ENCODE measurements around the gene CATSPER1. TPM values are rescaled to one million over a fixed set of nuclear protein-coding genes. Genes with fewer than 3 reads are reported as not detected.
A peak's percentile ranks its signal among the peaks of the same experiment; 100 is the strongest.

Gene CATSPER1
- total RNA-seq, 4 donors from 2014 or later: 0.52 TPM; not detected in 3

DNA sequence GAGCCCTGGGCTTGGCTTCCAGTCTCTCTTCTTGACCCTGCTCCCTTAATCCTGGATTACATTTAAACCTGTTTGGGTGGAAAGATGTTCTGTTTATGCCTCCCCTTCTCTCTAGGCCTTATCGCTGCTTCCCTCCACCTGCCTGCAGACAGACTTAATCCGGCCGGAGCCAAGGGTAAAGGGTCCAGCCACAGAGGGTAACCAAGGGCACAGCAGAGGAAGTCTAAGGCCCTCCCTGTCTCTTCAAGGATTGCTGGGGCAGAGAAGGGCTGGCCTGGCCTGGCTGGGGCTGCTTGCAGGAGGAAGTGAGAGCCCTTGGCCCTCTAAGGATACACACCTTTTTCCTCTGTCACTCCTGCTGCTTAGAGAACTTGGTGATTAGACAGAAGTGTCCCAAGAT is 20.6 kb upstream of the CATSPER1 start:
- no peaks in the 10 kb centered on the region for H3K9me3 ChIP-seq
- peaks cover 0 to 6% (median 0%) of the 10 kb centered on the region in 4 donors for H3K36me3 ChIP-seq
- intact Hi-C loops (cut with DNase I): no loop called here
- DNase-seq (ENCODE audit: extremely low spot score): no peak
- no peak for TF ChIP-seq POLR2A (IDR thresholded peaks at IDR 0.05; ENCODE audit: low read depth)
- TF ChIP-seq POLR2AphosphoS5 (IDR thresholded peaks at IDR 0.05): no peak
- TF ChIP-seq CTCF (IDR thresholded peaks at IDR 0.05): no peak
- TF ChIP-seq EP300 (IDR thresholded peaks at IDR 0.05): no peak
- peaks cover 22 to 54% (median 48%) of the 10 kb centered on the region in 4 donors for H3K4me1 ChIP-seq
- 86% methylated on average over 3 of the region's 3 CpGs for WGBS
- H3K27me3 ChIP-seq: peaks cover 0 to 18% (median 3%) of the 10 kb centered on the region in 4 donors
- peak overlapping the region; percentile 69 to 81 (median 72) for H3K27ac ChIP-seq (replicated peaks in 1 of 4)
- no peak overlapping the region for H3K4me3 ChIP-seq

DNA sequence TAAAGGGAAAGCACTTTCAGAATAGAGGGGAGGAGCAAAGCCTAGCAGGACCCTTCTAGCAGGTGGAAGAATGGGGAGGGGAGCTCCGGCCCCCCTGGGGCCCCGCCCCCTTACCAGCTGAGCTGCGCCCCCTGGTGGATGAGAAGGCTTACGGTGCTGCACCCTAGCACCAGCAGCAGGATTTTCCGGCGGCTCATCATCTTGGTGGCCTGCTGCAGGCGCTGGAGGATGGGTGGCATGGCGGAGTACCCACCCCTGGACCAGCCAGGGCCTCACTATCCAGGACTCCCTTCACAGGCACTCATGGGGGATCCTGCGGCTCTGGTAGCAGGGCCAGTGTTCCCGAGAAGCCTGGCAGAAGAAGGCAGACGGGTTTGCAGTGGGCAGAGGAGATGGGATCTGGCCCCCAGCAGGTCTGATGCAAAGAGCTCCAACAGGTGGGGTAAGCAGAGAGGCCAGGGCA is 18.9 kb upstream of the CATSPER1 start:
- H3K4me3 ChIP-seq: no peak overlapping the region
- H3K4me1 ChIP-seq: peaks cover 15 to 45% (median 38%) of the 10 kb centered on the region in 4 donors
- H3K36me3 ChIP-seq: peaks cover 0 to 6% (median 0%) of the 10 kb centered on the region in 4 donors
- peaks cover 0 to 18% (median 3%) of the 10 kb centered on the region in 4 donors for H3K27me3 ChIP-seq
- intact Hi-C loops (cut with DNase I): no loop called here
- WGBS: 22% methylated on average over 5 of the region's 11 CpGs
- no peak for TF ChIP-seq POLR2A (IDR thresholded peaks at IDR 0.05; ENCODE audit: low read depth)
- TF ChIP-seq CTCF (IDR thresholded peaks at IDR 0.05): peak; percentile 76 to 97 (median 83)
- TF ChIP-seq POLR2AphosphoS5 (IDR thresholded peaks at IDR 0.05): peak in 1 of 2 donors; percentile 13
- H3K9me3 ChIP-seq: no peaks in the 10 kb centered on the region
- H3K27ac ChIP-seq (replicated peaks in 1 of 4): no peak overlapping the region
- peak; percentile 93 for DNase-seq (ENCODE audit: extremely low spot score)

DNA sequence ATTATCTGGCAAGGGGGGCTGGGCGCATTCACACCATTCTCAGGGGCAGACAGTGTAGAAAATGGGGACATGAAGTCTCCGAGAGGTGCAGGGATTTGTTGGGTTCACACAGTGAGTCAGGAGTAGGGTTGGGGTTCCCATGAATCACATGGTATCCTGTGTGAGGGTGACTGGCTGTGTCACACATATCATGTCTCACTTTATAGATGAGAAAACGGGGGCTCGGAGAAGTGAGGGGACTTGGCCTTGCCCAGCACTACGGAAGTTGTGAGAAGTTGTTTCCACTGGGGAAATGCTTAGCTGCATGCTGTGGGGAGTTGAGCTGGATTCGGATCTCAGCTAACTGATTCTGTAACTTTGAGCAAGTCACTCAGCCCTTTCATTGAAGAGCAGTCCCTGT is 18.5 kb upstream of the CATSPER1 start:
- 62% methylated on average over 5 of the region's 6 CpGs for WGBS
- H3K27ac ChIP-seq (replicated peaks in 1 of 4): no peak overlapping the region
- no peak overlapping the region for H3K4me3 ChIP-seq
- TF ChIP-seq POLR2AphosphoS5 (IDR thresholded peaks at IDR 0.05) (no peak), CTCF (IDR thresholded peaks at IDR 0.05) (no peak), POLR2A (IDR thresholded peaks at IDR 0.05; ENCODE audit: low read depth) (no peak), EP300 (IDR thresholded peaks at IDR 0.05) (no peak)
- intact Hi-C loops (cut with DNase I): no loop called here
- peaks cover 15 to 45% (median 38%) of the 10 kb centered on the region in 4 donors for H3K4me1 ChIP-seq
- peaks cover 0 to 18% (median 3%) of the 10 kb centered on the region in 4 donors for H3K27me3 ChIP-seq
- H3K36me3 ChIP-seq: peaks cover 0 to 6% (median 0%) of the 10 kb centered on the region in 4 donors
- no peaks in the 10 kb centered on the region for H3K9me3 ChIP-seq
- DNase-seq (ENCODE audit: extremely low spot score): no peak

- no peak for TF ChIP-seq CTCF (IDR thresholded peaks at IDR 0.05)
- no peak for TF ChIP-seq EP300 (IDR thresholded peaks at IDR 0.05)
- TF ChIP-seq POLR2A (IDR thresholded peaks at IDR 0.05; ENCODE audit: low read depth): no peak
- TF ChIP-seq POLR2AphosphoS5 (IDR thresholded peaks at IDR 0.05): no peak
- DNase-seq (ENCODE audit: extremely low spot score): no peak
- Histone ChIP-seq H3K4me3 (no peak overlapping the region), H3K9me3 (no peaks in the 10 kb centered on the region), H3K27me3 (peaks cover 0 to 5% (median 0%) of the 10 kb centered on the region in 4 donors), H3K27ac (replicated peaks in 1 of 4) (no peak overlapping the region), H3K36me3 (peaks cover 0 to 6% (median 0%) of the 10 kb centered on the region in 4 donors), H3K4me1 (peaks cover 5 to 32% (median 26%) of the 10 kb centered on the region in 4 donors)
- 95% methylated on average over 87 of the region's 88 CpGs for WGBS
- intact Hi-C loops (cut with DNase I): no loop called here
Measured at GRCh38 chr11:66042996-66043906, 17.0 kb upstream of the CATSPER1 start.

Measured in esophagus muscularis mucosa (tissue), 4 donors.